Measurements from ENCODE around the gene FAF1.
A peak's percentile ranks its signal among the peaks of the same experiment; 100 is the strongest.
"Not testable (repeated sequence)": the region's sequence is repeated elsewhere in the genome, so short reads cannot be mapped to it uniquely, and the experiment has no call there.

The FAF1 gene

GRCh38 chr1:50827546-50827945 lies 132.5 kb downstream of the FAF1 start:
- CTCF ChIA-PET = interaction anchor here (0.6 kb wide), 1 partner anchor 148 kb away, joined by 3 read pairs; no protein-coding TSS in a partner anchor

GRCh38 chr1:50826792-50827191 lies 133.3 kb downstream of the FAF1 start:
- CTCF ChIA-PET; POLR2A ChIA-PET; H3K27ac ChIP-seq (ENCODE audit: extremely low read depth, low read depth, low read length); H3K36me3 ChIP-seq (ENCODE audit: control insufficient read depth in 2 of 2, insufficient read depth in 1 of 2, low read length in 2 of 2); H3K4me1 ChIP-seq (ENCODE audit: control insufficient read depth, insufficient read depth, low read length); H3K9me3 ChIP-seq (ENCODE audit: control insufficient read depth, insufficient read depth, low read depth, low read length); H3K4me3 ChIP-seq (ENCODE audit: low read depth, low read length): not testable (repeated sequence)
- peak; percentile 12 for TF ChIP-seq SETDB1 (IDR thresholded peaks at IDR 0.05; ENCODE audit: insufficient read length, low read length)

More at GRCh38 chr1:50827546-50827945, 132.5 kb downstream of the FAF1 start:
- TF ChIP-seq HOXC10 (CRISPR knock-in tag; IDR thresholded peaks at IDR 0.05) (no peak), YY2 (tag by site-specific recombination; IDR thresholded peaks at IDR 0.05) (no peak), ZNF121 (tag by site-specific recombination; IDR thresholded peaks at IDR 0.05) (no peak), ZNF292 (tag by site-specific recombination; IDR thresholded peaks at IDR 0.05; ENCODE audit: borderline replicate concordance, low read depth) (no peak), ZNF777 (tag by site-specific recombination; IDR thresholded peaks at IDR 0.05; ENCODE audit: borderline replicate concordance) (no peak), SP2 (tag by site-specific recombination; IDR thresholded peaks at IDR 0.05) (no peak), ZFP41 (tag by site-specific recombination; IDR thresholded peaks at IDR 0.05; ENCODE audit: borderline replicate concordance) (no peak)
- TF ChIP-seq, protein P1, sequence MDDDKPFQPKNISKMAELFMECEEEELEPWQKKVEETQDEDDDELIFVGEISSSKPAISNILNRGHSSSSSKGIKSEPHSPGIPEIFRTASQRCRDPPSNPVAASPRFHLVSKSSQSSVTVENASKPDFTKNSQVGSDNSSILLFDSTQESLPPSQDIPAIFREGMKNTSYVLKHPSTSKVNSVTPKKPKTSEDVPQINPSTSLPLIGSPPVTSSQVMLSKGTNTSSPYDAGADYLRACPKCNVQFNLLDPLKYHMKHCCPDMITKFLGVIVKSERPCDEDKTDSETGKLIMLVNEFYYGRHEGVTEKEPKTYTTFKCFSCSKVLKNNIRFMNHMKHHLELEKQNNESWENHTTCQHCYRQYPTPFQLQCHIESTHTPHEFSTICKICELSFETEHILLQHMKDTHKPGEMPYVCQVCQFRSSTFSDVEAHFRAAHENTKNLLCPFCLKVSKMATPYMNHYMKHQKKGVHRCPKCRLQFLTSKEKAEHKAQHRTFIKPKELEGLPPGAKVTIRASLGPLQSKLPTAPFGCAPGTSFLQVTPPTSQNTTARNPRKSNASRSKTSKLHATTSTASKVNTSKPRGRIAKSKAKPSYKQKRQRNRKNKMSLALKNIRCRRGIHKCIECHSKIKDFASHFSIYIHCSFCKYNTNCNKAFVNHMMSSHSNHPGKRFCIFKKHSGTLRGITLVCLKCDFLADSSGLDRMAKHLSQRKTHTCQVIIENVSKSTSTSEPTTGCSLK (tag by site-specific recombination; IDR thresholded peaks at IDR 0.05) = no peak
- no peak overlapping the region for H3K27ac ChIP-seq (ENCODE audit: extremely low read depth, low read depth, low read length)
- no peaks in the 10 kb centered on the region for H3K4me1 ChIP-seq (ENCODE audit: control insufficient read depth, insufficient read depth, low read length)
- H3K4me3 ChIP-seq (ENCODE audit: low read depth, low read length) = no peak overlapping the region
- H3K9me3 ChIP-seq (ENCODE audit: control insufficient read depth, insufficient read depth, low read depth, low read length) = no peaks in the 10 kb centered on the region
- POLR2A ChIA-PET = no interaction called here
- no peaks in the 10 kb centered on the region for H3K36me3 ChIP-seq (ENCODE audit: control insufficient read depth in 2 of 2, insufficient read depth in 1 of 2, low read length in 2 of 2)

- CTCF ChIA-PET = no interaction called here
- no peaks in the 10 kb centered on the region for H3K4me1 ChIP-seq (ENCODE audit: control insufficient read depth, insufficient read depth, low read length)
- H3K36me3 ChIP-seq (ENCODE audit: control insufficient read depth in 2 of 2, insufficient read depth in 1 of 2, low read length in 2 of 2) = no peaks in the 10 kb centered on the region
- no peaks in the 10 kb centered on the region for H3K9me3 ChIP-seq (ENCODE audit: control insufficient read depth, insufficient read depth, low read depth, low read length)
- POLR2A ChIA-PET = no interaction called here
- H3K4me3 ChIP-seq (ENCODE audit: low read depth, low read length) = no peak overlapping the region
- H3K27ac ChIP-seq (ENCODE audit: extremely low read depth, low read depth, low read length) = no peak overlapping the region
- TF ChIP-seq ZNF837 (tag by site-specific recombination; IDR thresholded peaks at IDR 0.05) = no peak
- no peak for TF ChIP-seq ZBTB26 (tag by site-specific recombination; optimal IDR thresholded peaks at IDR 0.05)
- TF ChIP-seq ZNF169 (tag by site-specific recombination; IDR thresholded peaks at IDR 0.05) = no peak
- TF ChIP-seq ZNF394 (tag by site-specific recombination; IDR thresholded peaks at IDR 0.05; ENCODE audit: borderline replicate concordance) = no peak
- TF ChIP-seq ZNF530 (tag by site-specific recombination; IDR thresholded peaks at IDR 0.05; ENCODE audit: low read depth) = no peak
- TF ChIP-seq, protein P2, sequence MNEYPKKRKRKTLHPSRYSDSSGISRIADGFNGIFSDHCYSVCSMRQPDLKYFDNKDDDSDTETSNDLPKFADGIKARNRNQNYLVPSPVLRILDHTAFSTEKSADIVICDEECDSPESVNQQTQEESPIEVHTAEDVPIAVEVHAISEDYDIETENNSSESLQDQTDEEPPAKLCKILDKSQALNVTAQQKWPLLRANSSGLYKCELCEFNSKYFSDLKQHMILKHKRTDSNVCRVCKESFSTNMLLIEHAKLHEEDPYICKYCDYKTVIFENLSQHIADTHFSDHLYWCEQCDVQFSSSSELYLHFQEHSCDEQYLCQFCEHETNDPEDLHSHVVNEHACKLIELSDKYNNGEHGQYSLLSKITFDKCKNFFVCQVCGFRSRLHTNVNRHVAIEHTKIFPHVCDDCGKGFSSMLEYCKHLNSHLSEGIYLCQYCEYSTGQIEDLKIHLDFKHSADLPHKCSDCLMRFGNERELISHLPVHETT (tag by site-specific recombination; IDR thresholded peaks at IDR 0.05) = no peak
- no peak for TF ChIP-seq ZNF133 (tag by site-specific recombination; IDR thresholded peaks at IDR 0.05)
- TF ChIP-seq ZBTB7A (tag by site-specific recombination; IDR thresholded peaks at IDR 0.05; ENCODE audit: low read depth) = no peak
- TF ChIP-seq GLI2 (tag by site-specific recombination; IDR thresholded peaks at IDR 0.05; ENCODE audit: borderline replicate concordance, low read depth) = no peak
- no peak for TF ChIP-seq ZSCAN23 (tag by site-specific recombination; IDR thresholded peaks at IDR 0.05)
- TF ChIP-seq YY2 (tag by site-specific recombination; IDR thresholded peaks at IDR 0.05) = no peak
- TF ChIP-seq ZNF335 (tag by site-specific recombination; conservative IDR thresholded peaks at IDR 0.05) = no peak
- no peak for TF ChIP-seq ZNF280D (tag by site-specific recombination; IDR thresholded peaks at IDR 0.05)
These were observed 137.9 kb downstream of the FAF1 start for GRCh38 chr1:50822035-50822776.

All from HEK293 (cell line).